GM13977 (cell line): Measurements from ENCODE around the gene GRID2.

Experiments used
- DNase-seq: peaks from one replicate; pipeline ENCODE4 v3.0.0; 2012; ENCODE audit warnings: low spot score
- CTCF ChIP-seq: IDR thresholded peaks from 2 replicates; pipeline ENCODE4 v1.5.1; 2012; ENCODE audit warnings: mild to moderate bottlenecking, control low read depth; ENCODE audit not compliant: insufficient read depth; ENCODE audit errors: extremely low read depth, missing control alignments
- in situ Hi-C: fragments of 300-500 bp; cut with MboI; formaldehyde crosslinking; loops from one replicate; pipeline ENCODE4 v1.12.0; 2022; ENCODE audit warnings: low sequenced_read_pairs, low pct_unique_long_range_greater_than_20kb, mixed read lengths, inconsistent platforms; ENCODE audit not compliant: unreplicated experiment

GRID2 gene

GRCh38 chr4:93416344-93417128 is 1112.8 kb downstream of the GRID2 start:
- no peak for DNase-seq
- in situ Hi-C loops, result no loop called here
- no peak for TF ChIP-seq CTCF

- in situ Hi-C loops, result no loop called here
- DNase-seq, result no peak
Measured at GRCh38 chr4:93431371-93431770, 1127.6 kb downstream of the GRID2 start.

GRCh38 chr4:93433840-93434239 is 1130.1 kb downstream of the GRID2 start:
- in situ Hi-C loops, result no loop called here
- DNase-seq, result no peak
- TF ChIP-seq CTCF, result no peak

More at GRCh38 chr4:93431371-93431770, 1127.6 kb downstream of the GRID2 start:
- TF ChIP-seq CTCF, result no peak

GRCh38 chr4:93436000-93436626 is 1132.3 kb downstream of the GRID2 start:
- in situ Hi-C loops, result no loop called here
- no peak for TF ChIP-seq CTCF
- no peak for DNase-seq

- TF ChIP-seq CTCF, result no peak
- in situ Hi-C loops, result no loop called here
- no peak for DNase-seq
Measured at GRCh38 chr4:93437991-93438390, 1134.2 kb downstream of the GRID2 start.

- no peak for TF ChIP-seq CTCF
- in situ Hi-C loops, result no loop called here
- no peak for DNase-seq
Measured at GRCh38 chr4:93444860-93445259, 1141.1 kb downstream of the GRID2 start.
